Activated CD4-positive, alpha-beta T cell treated with anti-CD3 and anti-CD28 coated beads for 24 hours (primary cell): Measurements from ENCODE around the gene FGF21.

Experiments used
- DNase-seq, 2 donors: peaks; one replicate each; pipeline ENCODE4 v3.0.0-alpha.2; 2020; ENCODE audit warnings: low read depth in 2 of 2

FGF21 gene

DNA sequence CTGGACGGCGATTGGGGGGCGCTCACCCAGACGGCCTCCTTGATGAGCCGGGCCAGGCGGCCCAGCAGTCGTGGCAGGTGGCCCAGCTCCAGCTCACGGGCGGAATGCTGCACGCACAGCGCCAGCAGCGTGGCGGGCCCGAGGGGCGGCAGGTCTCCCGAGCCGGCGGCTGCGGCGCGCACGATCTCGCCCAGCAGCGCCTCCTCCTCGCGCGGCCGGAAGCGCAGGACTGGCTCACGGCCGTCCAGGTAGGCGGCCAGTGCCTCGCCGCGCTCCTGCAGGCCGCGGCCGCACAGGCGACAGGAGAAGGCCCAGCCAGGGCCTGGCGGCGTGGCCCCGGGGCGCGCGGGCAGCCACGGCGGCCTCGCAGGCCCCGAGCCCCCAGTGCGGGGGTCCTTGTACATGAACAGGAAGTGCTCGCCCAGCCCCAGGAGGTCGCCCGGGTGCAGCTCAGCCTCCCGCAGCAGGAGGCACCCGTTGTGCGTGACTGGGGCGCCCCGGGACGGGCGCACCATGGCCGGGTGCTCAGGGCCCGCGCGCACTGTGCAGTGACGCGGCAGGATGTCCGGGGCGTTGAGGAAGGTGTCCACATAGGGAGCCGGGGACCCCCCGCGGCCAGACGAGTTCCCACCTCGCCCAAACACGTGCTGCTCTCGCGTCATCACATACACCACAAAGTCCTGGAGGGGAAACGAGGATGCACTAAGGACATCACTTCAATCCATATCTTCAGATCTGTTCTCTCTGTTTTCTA is 26.2 kb upstream of the FGF21 start:
- DNase-seq, result no peak

- no peak for DNase-seq
Observed at GRCh38 chr19:48731452-48731851, 23.9 kb upstream of the FGF21 start.

DNA sequence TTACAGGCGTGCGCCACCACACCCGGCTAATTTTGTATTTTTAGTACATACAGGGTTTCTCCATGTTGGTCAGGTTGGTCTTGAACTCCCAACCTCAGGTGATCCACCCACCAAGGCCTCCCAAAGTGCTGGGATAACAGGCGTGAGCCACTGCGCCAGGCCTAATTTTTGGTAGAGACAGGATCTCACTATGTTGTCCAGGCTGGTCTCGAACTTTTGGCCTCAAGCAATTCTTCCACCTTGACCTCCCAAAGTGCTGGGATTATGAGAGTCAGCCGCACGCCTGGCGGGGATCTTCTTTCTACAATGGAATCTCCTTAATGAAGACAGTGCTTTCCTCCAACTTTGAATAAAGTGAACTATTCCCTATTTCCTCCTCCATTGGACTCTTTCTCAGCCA is 20.7 kb upstream of the FGF21 start:
- DNase-seq, result no peak

DNA sequence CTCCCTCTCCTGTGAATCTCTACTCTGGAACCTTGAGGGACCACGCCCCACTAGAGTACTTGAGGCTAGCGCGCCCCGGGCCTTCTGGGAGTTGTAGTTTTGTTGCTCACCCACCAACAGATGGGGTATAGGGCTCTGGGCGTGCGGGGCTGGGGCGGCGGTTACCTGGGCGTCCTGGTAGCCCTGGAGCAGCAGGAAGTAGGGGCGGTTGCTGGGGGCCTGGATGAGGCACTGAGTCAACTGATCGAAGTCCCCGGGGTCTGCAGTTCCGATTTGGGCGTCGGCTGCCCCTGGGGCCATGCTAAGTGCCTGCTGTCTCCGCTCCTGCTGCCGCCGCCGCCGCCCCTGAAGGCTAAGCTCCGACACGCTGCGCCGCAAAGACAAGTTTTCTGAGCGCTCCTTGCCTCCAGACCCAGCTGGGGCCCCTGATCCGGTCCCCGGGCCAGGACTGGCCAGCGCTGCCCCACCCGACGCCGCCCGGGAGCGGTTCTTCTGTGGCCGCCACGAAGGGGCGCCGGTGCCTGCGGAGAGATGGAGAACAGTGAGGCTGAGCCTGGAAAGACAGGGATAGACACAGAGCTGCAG is 20.2 kb upstream of the FGF21 start:
- no peak for DNase-seq

DNA sequence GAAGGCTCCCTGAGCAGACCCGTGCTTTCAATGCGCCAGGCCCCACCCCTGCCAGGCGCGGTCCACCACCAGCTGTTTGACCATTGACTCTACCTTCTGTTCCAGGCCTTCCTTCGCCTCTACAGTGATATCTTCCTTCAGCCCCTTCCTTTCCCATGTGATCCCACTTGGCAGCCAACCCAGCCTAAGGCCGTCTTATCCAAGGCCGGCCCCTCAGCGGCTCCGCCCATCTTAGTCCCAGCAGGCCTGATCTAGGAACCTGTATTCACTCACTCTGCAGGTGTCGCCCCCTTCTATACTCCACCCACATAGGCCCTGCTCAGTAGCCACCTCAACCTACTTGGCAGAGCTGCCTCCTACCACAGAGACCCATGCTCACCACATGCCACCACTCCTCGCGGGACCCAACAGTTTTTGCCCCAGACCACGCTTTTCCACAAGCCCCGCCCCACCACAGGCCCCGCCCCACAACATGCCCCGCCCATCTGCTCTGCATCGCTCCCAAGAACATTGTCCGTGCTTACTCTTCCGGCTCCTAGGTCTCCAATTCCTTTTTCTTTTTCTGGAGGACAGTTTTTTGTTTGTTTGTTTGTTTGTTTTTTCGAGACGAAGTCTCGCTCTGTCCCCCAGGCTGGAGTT is 17.8 kb upstream of the FGF21 start:
- DNase-seq, result no peak

DNA sequence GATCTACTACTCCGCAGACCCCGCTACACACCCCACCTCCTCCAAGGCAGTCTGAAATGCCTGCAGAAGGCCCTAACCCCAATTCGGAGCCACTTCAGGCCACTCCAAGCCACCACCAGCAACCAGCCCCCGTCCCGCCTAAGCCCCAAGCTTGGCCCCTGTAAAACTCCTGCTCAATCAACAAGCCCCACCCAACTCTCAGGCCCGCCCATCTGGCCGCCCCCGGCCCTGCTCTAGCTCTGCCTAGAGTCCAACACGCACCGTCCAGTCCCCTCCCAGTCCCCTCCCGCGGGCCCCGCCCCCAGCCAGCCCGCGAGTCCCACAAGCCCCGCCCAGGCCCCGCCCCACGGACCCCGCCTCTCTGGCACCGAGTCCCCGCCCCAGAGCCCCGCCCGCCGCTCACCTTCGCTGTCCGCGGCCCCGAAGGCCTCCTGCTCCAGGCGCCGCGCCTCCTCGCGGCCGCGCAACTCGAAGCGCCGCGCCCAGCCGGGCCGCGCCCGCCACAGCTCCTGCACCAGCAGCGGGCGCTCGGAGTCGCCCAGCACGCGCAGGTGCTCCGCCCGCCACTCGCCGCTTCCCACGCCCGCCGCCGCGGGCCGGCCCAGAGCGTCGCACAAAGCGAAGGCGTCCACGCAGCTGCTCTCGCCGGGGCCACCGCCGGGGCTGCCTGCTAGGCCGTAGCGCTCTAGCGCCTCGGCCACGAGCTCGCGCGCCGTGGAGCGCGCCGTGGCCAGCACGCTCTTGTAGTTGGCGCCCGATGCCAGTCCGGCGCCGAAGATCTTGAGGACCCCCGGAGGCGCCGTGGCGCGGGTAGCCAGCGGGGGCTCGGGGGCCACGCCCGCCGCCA is 16.5 kb upstream of the FGF21 start:
- peak; percentile 90 to 96 for DNase-seq

DNA sequence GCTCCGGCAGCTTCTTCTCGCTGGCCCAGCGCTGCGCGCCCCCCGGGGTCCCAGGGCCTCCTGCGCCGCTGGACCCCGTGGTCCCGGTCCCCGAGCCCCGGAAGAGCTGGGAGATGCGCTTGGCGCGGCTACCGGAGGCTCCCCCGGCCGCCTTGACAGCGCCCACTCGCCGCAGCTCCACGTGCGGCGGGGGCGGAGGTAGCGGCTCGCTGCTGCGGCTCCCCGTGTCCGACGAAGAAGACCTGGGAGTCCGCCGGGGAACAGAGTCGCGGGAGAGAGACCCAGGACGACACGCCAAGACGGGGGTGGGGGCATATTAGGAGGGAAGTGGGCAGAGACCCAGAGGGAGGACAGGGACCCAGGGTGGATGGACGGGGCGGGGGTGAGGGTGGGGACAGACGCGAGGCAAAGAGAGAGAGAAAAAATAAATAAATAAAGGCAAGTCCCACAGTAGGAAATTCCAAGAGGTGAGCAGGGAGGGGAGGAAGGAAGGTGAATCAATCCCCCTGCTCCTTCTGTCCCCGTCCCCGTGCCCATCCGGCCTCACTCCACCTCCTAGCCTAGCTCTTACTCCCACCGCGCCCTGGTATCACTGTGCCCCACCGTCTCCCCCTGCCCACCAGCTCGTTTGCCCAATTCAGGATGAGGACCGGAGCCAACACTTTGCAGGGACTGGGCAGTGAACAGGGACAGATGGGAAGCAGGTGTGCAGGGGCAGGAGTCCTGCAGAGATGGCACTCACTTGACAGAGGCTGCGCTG is 15.7 kb upstream of the FGF21 start:
- no peak for DNase-seq

DNA sequence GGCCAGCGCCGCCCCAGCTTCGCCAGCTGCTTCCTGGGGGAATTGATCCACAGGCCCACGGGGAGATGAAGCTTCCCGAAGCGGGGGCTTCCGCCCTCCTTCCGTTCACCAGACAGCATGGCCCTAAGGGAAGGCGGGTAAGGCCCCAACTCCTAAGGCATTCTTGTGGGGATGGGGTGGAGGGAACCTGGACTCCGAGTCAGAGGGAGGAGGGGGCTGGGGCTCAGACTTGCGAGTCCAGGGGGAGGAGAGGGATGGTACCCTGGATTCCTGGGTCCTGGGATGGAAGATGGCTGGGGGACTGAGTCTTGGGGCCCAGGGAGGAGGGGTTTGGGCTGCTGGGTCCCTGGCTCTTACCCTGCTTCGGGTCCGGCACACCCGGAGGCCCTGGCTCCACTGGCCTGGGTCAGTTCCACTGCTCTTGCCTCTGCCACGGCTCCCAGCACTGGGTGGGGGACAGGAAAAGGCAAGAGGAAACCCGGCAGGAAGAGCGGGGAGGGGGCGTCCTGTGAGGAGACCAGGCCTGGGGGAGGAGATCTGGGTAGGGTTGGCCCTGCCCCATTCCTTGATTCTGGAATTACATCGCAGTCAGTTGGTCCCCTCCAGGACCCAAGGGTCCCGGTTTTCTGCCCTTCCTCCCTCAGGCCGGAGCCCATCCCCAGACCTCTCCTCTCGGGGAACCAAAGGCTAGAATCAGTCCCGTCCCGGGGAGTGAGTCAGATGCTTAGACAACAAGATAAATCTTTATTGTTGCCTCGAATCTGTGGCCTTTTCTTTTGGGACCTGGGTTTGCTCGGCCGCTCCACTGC is 15.0 kb upstream of the FGF21 start, which contains the start of gene RASIP1:
Gene RASIP1 (minus strand): TSS at position 447 of the 809 bp plus-strand sequence. CDS start 328 bp downstream, at position 119.
- DNase-seq, result no peak

DNA sequence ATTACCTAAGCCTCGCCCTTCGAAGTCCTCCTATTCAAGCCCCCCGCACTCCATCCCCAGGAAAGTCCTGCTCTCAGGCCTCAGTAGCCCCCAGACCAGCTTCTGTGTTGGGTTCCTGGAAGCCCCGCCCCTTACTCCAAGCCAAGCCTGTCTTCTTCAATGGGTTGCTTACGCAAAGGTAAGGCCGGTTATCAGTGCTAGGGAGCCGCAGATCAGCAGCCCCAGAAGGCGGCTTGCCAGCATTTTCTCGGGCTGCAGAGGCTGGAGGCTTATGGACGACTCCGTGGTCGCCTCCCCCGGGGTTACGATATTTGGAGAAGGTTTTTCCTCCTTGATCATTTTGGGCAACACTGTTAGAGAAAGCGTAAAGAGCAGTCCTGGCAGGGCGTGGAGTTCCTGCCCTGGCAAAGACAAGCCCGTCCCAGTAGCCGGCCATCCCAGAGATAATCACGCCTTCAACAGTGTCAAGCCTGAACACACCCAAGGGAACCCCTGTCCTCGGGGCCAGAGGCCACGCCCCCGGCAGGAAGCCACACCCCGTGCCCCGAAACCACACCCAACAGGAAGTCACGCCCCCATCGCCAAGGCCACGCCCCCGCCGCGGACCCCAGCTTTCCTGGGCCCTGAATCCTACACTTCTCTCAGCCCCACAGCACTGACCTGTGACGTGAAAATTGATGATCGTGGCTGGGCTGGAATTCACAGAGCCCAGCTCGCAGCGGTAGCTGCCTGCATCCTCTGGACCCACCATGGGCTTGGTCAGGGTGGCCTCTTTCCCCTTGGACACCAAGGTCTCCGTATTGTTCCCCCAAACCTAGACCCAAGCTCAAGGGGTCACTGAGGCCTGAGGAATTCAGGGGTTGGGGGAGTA is 14.0 kb upstream of the FGF21 start:
- DNase-seq, result peak in 1 of 2 donors; percentile 30

- DNase-seq, result no peak
Observed at GRCh38 chr19:48742096-48742495, 13.2 kb upstream of the FGF21 start.

DNA sequence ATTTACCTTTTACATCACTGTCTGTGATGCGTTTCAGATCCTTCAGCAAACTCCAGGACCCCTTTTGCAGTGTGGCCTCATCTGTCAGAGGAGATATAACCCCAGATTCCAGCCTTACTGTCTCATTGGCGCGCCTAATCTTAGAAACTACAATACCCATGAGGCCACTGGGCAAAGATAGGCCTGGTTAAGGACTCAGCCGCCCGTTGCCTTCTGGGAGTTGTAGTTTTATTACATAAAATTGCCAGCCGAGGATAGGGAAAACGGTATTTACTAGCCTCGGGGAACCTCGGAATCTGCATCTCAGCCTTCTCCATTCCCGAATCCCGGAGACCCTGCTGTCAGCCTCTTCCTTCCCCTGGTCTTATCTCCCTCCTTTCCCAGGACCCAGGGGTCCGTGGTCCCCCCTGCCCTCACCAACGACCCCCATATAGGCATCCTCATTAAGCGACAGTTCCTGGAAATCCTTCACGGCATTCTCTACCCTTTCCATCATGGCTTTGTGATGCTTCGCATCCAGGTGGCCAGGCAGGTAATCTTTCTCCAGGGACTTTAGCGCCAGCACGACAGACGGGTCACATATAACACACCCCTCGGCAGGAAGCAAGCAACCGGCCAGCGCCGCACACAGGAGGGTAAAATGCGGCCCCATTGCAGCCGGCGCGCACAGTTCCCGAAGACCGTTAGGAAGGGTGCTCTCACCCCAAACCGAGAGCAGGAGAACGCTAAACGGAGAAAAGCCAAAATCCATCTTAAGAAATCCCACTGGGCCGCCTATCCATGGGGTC is 9.9 kb upstream of the FGF21 start:
- DNase-seq, result peak; percentile 31 to 38

GRCh38 chr19:48746110-48746509 is 9.2 kb upstream of the FGF21 start:
- DNase-seq, result no peak

DNA sequence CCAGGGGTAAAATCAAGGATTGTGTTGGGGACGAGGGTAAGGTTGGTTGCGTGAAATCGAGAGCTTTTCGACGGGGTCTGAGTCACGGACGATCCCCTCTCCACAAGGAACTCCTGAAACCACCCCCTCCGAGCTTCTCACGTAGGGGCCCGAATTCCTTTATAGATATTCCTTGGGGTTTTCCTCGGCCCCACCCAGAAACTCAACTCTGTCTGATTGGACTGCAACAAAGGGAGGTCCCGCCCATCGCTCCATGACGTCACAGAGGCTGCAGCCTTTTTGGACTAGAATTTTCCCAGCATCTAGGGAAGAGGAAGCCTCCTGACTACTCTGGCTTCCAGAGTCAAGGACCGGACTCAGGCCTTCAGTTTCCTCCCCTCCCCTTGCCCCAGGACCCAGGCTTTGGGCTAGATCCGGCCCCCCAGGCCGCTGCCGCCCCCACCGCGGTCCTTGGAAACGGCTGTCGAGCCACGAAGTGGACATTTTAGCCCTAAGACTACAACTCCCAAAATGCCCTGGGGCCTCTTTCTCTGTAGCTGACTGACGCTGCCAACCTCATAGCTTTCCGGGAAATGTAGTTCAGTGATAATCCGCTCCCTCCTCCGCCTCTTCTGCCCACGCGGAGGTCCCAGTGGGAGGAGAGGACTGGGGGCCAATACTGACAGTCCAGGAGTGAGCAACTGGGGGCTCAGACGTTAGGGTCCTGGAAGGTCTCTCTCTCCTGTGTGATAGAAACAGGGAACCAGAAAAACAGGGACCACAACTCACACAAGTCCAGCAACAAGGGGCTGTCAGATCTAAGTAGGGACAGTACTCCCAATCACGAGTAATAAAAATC is 8.4 kb upstream of the FGF21 start, which contains the start of gene IZUMO1:
Gene IZUMO1 (minus strand): TSS at position 172 of the 838 bp plus-strand sequence. CDS start 1,050 bp downstream, outside the sequence.
- peak; percentile 21 to 32 for DNase-seq

DNA sequence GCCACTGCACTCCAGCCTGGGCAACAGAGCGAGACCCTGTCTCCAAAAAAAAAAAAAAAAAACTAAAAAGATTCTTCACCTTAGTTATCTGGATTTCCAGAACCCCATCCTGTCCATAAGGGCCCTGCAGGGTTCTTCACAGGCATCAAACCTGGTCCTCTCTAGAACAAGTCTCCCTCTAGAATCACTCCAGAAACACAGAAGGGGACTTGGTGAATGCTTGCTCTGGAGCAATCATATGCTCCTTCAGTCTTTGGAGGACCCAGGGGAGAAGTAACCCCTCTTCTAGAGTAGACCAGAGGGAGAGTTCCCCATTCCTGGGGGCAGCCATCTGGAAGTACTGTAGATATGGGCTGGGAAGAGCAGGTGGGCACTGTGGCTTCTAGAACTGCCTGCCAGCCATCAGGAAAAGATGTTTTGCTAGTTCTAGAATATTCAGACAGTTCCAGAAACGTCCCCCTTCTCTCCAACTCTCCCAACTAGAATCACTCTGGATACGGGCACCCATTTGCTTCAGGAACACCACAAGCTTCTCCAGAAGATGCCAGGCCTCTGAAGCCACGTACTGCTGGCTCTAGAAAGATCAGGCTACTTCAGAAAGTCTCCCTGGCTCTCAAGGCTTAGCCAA is 5.6 kb upstream of the FGF21 start:
- no peak for DNase-seq

GRCh38 chr19:48750351-48750750 is 5.0 kb upstream of the FGF21 start:
- no peak for DNase-seq

DNA sequence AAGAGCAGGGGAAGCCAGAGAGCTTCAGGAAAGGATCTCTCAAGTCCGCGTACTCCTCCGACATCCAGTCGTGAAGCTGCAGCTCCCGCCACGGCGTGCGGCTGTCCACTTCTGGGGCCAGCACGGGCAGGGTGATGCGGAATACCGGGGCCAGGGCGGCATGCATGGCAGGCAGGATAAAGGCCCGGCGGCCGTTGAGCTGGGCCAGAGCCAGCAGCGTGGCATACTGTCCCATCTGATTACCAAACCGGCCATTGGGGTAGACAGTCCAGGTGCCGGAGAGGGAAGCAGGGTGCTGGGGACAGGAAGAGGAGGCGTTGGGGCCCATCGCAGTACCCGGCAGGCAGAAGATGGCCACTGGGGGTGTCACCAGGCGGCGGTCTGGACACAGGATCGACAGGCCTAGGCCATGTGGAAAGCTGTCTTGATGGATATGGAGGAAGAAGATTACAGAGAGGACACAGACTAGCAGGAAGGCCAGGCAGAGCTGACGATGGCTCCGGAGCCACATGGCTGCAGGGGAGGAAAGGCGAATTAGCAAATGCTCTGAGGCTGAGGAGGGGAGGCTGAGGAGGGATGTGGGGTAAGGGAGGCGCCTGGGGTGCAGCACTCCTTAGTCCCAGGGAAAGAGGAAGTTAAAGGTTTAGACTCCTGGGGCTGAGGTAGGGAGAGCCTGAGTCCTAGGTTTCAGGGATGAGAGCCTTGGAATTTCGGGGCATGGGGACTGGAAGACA is 4.4 kb upstream of the FGF21 start:
- no peak for DNase-seq
